Kidney (tissue), 14 donors: ENCODE results near the gene HEMGN. TPM values are rescaled to one million over a fixed set of nuclear protein-coding genes. Genes with fewer than 3 reads are reported as not detected.
A peak's percentile ranks its signal among the peaks of the same experiment; 100 is the strongest.

ENCODE experiments used
- DNase-seq, 5 donors: peaks; one replicate each; pipeline ENCODE4 v3.0.0-alpha.2; 2013 to 2020
- FAIRE-seq: peaks from 2 replicates; lab custom pipeline; 2012; peaks lifted over from hg19 to GRCh38; lab: Jason Lieb, UNC
- H3K27ac ChIP-seq, 2 donors: one replicate each; pipeline ENCODE4 v1.7.0; 2013; ENCODE audit warnings: low read depth in 2 of 2, low read length in 2 of 2, inconsistent platforms in 1 of 2
- H3K27me3 ChIP-seq: one replicate; pipeline ENCODE4 v1.7.1; 2013; ENCODE audit warnings: low read length, inconsistent platforms; ENCODE audit not compliant: control insufficient read depth, insufficient read depth
- H3K36me3 ChIP-seq, 3 donors: one replicate each; pipeline versions ENCODE4 v1.7.0 to v1.7.1; 2013; ENCODE audit warnings: low read length in 3 of 3, control low read depth in 1 of 3, inconsistent platforms in 1 of 3; ENCODE audit not compliant: insufficient read depth in 3 of 3, control insufficient read depth in 2 of 3
- H3K4me1 ChIP-seq, 3 donors: one replicate each; pipeline versions ENCODE4 v1.7.0 to v1.7.1; 2013; ENCODE audit warnings: low read length in 3 of 3, inconsistent platforms in 1 of 3, low read depth in 1 of 3; ENCODE audit not compliant: control insufficient read depth in 2 of 3, insufficient read depth in 2 of 3
- H3K4me3 ChIP-seq, 3 donors: one replicate each; pipeline versions ENCODE4 v1.7.0 to v1.8.1; 2013; ENCODE audit warnings: low read length in 3 of 3, control low read depth in 1 of 3, inconsistent platforms in 1 of 3
- H3K9ac ChIP-seq, 3 donors: one replicate each; pipeline versions ENCODE4 v1.7.0 to v1.7.1; 2013; ENCODE audit warnings: low read length in 3 of 3, control low read depth in 1 of 3, inconsistent platforms in 1 of 3
- H3K9me3 ChIP-seq, 3 donors: one replicate each; pipeline versions ENCODE4 v1.7.0 to v1.7.1; 2013; ENCODE audit warnings: low read length in 3 of 3, control low read depth in 1 of 3, inconsistent platforms in 1 of 3; ENCODE audit not compliant: control insufficient read depth in 2 of 3, insufficient read depth in 1 of 3
- intact Hi-C: fragments of 100-400 bp; cut with DNase I; formaldehyde crosslinking; loops from one replicate; pipeline ENCODE4 v1.11.1; 2022
- polyA plus RNA-seq: library from polyadenylated mRNA; stranded (reverse); fragments of 350-450 nt; fragmentation: Illumina TruSeq; extraction: RNeasy Lipid Tissue Mini Kit (QIAGEN cat#74804); gene quantifications from one replicate; pipeline ENCODE4 v1.2.3, GENCODE V29; 2014; ENCODE audit warnings: low read depth, low replicate concordance; ENCODE audit not compliant: insufficient read depth
- total RNA-seq: library from RNA; stranded (reverse); fragmentation: NEBNext Ultra II Directional; extraction: Animal tissue kit (Norgen Biotek cat#: 25700); gene quantifications from one replicate; pipeline ENCODE4 v1.2.1, GENCODE V29; 2021
- TF ChIP-seq, protein P1 (sequence below): IDR thresholded peaks from 3 replicates; pipeline ENCODE4 v1.5.1; 2012; ENCODE audit warnings: mild to moderate bottlenecking, moderate library complexity, borderline replicate concordance; ENCODE audit not compliant: insufficient read depth; ENCODE audit errors: extremely low read depth
- donor health status: control.
- donor health status: control.
- donor health status: control.
- donor health status: control.
- donor health status: control.
- donor health status: DM: yes; HTN: yes; CAD: no.
- donor health status: Normal renal cell carcinoma (clear cell type).

Gene HEMGN
- total and polyA plus RNA-seq, 2 donors from 2014 or later: 0.16 TPM; not detected in 1

DNA sequence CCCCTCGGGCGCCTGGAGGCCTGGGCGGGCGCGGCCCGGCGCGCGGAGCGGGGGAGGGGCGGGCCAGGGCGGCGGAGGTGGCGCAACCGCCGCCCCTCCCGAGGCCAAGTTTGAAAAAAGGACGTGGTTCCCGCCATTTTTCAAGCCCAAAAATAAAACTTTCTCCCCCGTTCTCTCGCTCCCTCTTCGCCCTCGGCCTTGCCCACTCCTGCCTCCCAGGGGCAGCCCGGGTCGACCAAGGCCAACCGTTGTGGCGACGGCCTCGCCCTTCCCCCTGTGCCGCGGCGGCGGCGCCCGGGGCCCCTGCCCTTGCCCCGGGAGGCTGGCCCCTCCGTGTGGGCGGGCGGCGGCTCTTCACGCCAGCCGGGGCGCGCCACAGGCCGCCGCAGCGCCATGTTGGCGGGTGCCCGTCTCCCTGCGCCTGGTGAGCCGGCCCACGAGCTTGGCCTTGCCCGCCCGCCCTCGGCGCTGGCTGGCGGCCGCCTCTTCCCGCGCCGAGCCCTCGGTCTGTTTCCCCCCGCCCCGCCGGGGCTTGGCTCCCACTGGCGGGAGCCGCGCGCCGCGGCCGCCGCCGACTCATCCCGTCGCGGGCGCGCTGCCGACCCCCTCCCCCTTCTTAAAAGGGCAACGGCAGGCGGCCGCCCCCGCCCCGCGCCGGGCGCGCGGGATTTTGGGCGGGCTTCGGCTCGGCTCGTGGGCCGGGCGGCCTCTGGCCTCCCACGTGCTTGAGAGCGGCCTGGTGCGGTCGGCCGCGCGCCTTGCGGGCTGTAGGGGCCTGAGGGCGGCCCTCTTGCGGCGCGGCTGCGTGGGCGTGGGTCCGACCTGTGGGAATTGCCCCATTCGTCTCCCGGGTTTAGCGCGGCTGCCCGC, 46.5 kb upstream of the HEMGN start:
- peak; percentile 76 to 94 (median 88) for DNase-seq
- FAIRE-seq: no peak
- Histone ChIP-seq H3K4me1 (peaks cover 0 to 5% (median 3%) of the 10 kb centered on the region in 3 donors), H3K36me3 (no peaks in the 10 kb centered on the region), H3K27me3 (no peaks in the 10 kb centered on the region), H3K27ac (peak overlapping the region; percentile 94 to 95), H3K9ac (peak overlapping the region; percentile 40 to 96 (median 77)), H3K4me3 (peak overlapping the region; percentile 70 to 76 (median 74)), H3K9me3 (no peaks in the 10 kb centered on the region)
- intact Hi-C loops: no loop called here
- TF ChIP-seq, protein P1, sequence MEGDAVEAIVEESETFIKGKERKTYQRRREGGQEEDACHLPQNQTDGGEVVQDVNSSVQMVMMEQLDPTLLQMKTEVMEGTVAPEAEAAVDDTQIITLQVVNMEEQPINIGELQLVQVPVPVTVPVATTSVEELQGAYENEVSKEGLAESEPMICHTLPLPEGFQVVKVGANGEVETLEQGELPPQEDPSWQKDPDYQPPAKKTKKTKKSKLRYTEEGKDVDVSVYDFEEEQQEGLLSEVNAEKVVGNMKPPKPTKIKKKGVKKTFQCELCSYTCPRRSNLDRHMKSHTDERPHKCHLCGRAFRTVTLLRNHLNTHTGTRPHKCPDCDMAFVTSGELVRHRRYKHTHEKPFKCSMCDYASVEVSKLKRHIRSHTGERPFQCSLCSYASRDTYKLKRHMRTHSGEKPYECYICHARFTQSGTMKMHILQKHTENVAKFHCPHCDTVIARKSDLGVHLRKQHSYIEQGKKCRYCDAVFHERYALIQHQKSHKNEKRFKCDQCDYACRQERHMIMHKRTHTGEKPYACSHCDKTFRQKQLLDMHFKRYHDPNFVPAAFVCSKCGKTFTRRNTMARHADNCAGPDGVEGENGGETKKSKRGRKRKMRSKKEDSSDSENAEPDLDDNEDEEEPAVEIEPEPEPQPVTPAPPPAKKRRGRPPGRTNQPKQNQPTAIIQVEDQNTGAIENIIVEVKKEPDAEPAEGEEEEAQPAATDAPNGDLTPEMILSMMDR: no peak

DNA sequence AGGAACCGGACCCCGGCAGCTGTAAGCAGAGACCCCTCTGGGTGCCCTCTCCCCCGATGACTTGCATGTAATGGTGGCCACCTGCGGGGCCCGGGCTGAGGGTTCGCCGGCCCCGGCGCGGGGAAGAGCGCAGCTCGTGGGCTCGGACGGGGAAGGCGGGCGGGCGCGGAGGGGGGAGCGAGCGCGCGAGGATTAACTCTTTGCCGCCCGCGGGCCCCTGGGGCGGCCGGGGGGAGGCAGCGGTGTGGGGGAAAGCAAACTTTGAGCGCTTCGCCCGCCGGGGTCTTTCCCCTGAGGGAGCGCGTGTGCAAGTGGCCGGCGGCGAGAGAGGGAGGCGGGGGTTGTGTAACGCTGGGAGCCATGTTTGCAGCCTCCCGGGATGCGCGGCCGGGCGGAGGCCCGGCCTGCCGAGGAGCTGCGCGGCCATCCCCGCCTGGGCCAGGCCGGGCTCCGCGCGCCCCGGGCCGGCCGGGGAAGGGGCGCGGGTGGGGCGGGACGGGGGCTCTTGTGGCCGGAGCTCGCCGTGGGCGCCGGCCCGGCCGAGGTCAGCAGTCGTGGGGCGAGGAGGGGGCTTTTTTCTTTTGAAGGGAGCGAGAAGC, 45.7 kb upstream of the HEMGN start:
- DNase-seq: peak in 3 of 5 donors; percentile 77 to 86 (median 79)
- Histone ChIP-seq H3K36me3 (no peaks in the 10 kb centered on the region), H3K4me1 (peaks cover 0 to 5% (median 3%) of the 10 kb centered on the region in 3 donors), H3K27ac (peak overlapping the region; percentile 94 to 95), H3K9me3 (no peaks in the 10 kb centered on the region), H3K4me3 (peak overlapping the region; percentile 54 to 76 (median 65)), H3K27me3 (no peaks in the 10 kb centered on the region), H3K9ac (peak overlapping the region in 2 of 3 donors; percentile 56 to 78)
- no peak for FAIRE-seq
- TF ChIP-seq, protein P1: no peak
- intact Hi-C loops: no loop called here

DNA sequence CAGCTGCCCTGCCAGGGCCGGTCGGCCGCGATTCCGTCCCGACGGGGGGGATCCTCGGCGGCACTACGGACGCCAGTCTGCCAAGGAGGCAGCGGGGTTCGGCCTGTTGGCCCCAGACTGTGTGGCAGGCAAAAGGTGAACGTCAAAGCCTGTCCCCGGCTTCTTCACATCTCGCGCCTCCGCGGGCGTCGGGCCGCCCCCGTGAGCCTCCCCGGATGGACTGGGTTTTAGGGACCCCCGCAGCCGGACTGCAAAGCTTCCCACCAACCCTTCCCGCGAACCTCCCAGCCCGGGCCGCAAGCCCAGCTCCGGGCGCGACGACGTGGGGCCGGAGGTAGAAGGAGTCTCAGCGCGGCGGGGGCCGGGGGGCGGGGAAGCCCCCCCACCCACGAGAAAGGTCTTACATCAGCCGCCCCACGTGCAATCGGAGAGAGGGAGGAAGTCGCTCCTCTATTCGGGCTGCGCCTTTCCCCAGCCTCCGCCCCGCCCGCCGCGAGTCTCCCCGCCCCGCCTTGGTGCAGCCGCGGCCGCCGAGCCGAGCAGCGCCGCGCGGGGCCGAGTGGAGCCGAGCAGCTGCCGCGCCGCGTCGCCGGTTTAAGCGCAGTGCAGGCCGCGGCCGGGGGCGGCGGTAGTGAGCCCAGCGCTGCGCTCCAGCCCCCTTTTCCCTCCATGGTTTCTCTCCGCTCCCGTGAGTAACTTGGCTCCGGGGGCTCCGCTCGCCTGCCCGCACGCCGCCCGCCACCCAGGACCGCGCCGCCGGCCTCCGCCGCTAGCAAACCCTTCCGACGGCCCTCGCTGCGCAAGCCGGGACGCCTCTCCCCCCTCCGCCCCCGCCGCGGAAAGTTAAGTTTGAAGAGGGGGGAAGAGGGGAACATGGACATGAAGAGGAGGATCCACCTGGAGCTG, 45.0 kb upstream of the HEMGN start, which contains the start of gene ANP32B:
Gene ANP32B (plus strand): TSS at position 659 of the 906 bp plus-strand sequence. CDS start 215 bp downstream, at position 874.
- Histone ChIP-seq H3K4me1 (peaks cover 0 to 5% (median 3%) of the 10 kb centered on the region in 3 donors), H3K36me3 (no peaks in the 10 kb centered on the region), H3K9me3 (no peaks in the 10 kb centered on the region), H3K27ac (peak within 1 kb of the TSS; percentile 94 to 95), H3K27me3 (no peaks in the 10 kb centered on the region), H3K4me3 (peak within 1 kb of the TSS; percentile 70 to 76 (median 74)), H3K9ac (peak within 1 kb of the TSS; percentile 40 to 96 (median 78))
- intact Hi-C loops: no loop called here
- DNase-seq (peak; percentile 92 to 97 (median 94)), FAIRE-seq (no peak)
- TF ChIP-seq, protein P1: peak; percentile 78
